Endothelial cell of umbilical vein (primary cell): ENCODE results near the gene EPSTI1. TPM values are rescaled to one million over a fixed set of nuclear protein-coding genes. Genes with fewer than 3 reads are reported as not detected.

ENCODE experiments used
- BruUV-seq: library from RNA; stranded (reverse); fragments of 400-500 nt; replicated peaks from 2 replicates; lab custom pipeline; 2021; lab: Mats Ljungman, UMichigan
- CTCF ChIA-PET: fragments of 300-600, 350-600 bp; sonication (Branson Sonifier 250); formaldehyde crosslinking; loops from one replicate; lab custom pipeline; 2021; ENCODE audit warnings: antibody characterized with exemption, inconsistent platforms; lab: Charles Lee
- POLR2A ChIA-PET: fragments of 300-600, 350-600 bp; sonication (Branson Sonifier 250); formaldehyde crosslinking; loops from one replicate; lab custom pipeline; 2021; ENCODE audit warnings: antibody characterized with exemption, inconsistent platforms; lab: Charles Lee
- DNase-seq: peaks from one replicate; pipeline ENCODE4 v3.0.0-alpha.2; 2011; ENCODE audit warnings: low read depth, low spot score
- FAIRE-seq: peaks from 2 replicates; lab custom pipeline; 2011; peaks lifted over from hg19 to GRCh38; lab: Jason Lieb, UNC
- H2AFZ ChIP-seq: 2 replicates; pipeline ENCODE4 v1.6.0; 2012; ENCODE audit warnings: low read depth, low read length, control low read depth, inconsistent platforms
- H3K27ac ChIP-seq: 2 replicates; pipeline ENCODE4 v1.5.1; 2011; ENCODE audit warnings: low read depth, mild to moderate bottlenecking, control low read depth, low read length, moderate library complexity; ENCODE audit not compliant: insufficient read depth
- H3K27me3 ChIP-seq, 2 experiments: 2 replicates each; pipeline versions ENCODE4 v1.6.0 to v1.6.1; 2011; ENCODE audit warnings: low read length in 2 of 2, mixed read lengths in 1 of 2; ENCODE audit not compliant: control insufficient read depth in 2 of 2, insufficient read depth in 2 of 2
- H3K36me3 ChIP-seq, 2 experiments: 2 replicates in 1 of 2; 3 replicates in 1 of 2; pipeline ENCODE4 v1.5.1; 2011; ENCODE audit warnings: low read length in 2 of 2, mild to moderate bottlenecking in 1 of 2, moderate library complexity in 1 of 2; ENCODE audit not compliant: control insufficient read depth in 2 of 2, insufficient read depth in 2 of 2; ENCODE audit errors: extremely low read depth in 1 of 2
- H3K4me1 ChIP-seq: 3 replicates; pipeline ENCODE4 v1.5.1; 2011; ENCODE audit warnings: mild to moderate bottlenecking, low read length; ENCODE audit not compliant: control insufficient read depth, insufficient read depth; ENCODE audit errors: extremely low read depth
- H3K4me2 ChIP-seq: 2 replicates; pipeline ENCODE4 v1.6.1; 2011; ENCODE audit warnings: low read length, control low read depth, mixed read lengths; ENCODE audit not compliant: insufficient read depth
- H3K4me3 ChIP-seq, 3 experiments: fragments of 200-600 bp in 1 of 3; sonication (generic), shearing (Covaris generic) in 1 of 3; replicated peaks in 1 of 3; 2 replicates each; pipeline ENCODE4 v1.5.1; 2011 to 2016; ENCODE audit warnings: control low read depth in 3 of 3, low read length in 3 of 3, mild to moderate bottlenecking in 2 of 3, inconsistent platforms in 1 of 3, low read depth in 1 of 3, moderate library complexity in 1 of 3; ENCODE audit not compliant: insufficient read depth in 1 of 3
- H3K79me2 ChIP-seq: 2 replicates; pipeline ENCODE4 v1.6.0; 2012; ENCODE audit warnings: low read length, inconsistent platforms; ENCODE audit not compliant: control insufficient read depth, insufficient read depth
- H3K9ac ChIP-seq: replicated peaks from 2 replicates; pipeline ENCODE3; 2011; ENCODE audit warnings: low read length, control low read depth; ENCODE audit not compliant: insufficient read depth; ENCODE audit errors: extremely low read depth
- H3K9me1 ChIP-seq: replicated peaks from 3 replicates; pipeline ENCODE4 v1.6.0; 2011; ENCODE audit warnings: mild to moderate bottlenecking, low read length; ENCODE audit not compliant: control insufficient read depth, insufficient read depth; ENCODE audit errors: extremely low read depth
- H3K9me3 ChIP-seq: replicated peaks from 2 replicates; pipeline ENCODE4 v1.5.1; 2012; ENCODE audit warnings: low read length, inconsistent platforms; ENCODE audit not compliant: control insufficient read depth, insufficient read depth
- H4K20me1 ChIP-seq: replicated peaks from 2 replicates; pipeline ENCODE3; 2011; ENCODE audit warnings: mild to moderate bottlenecking, low read length; ENCODE audit not compliant: control insufficient read depth, insufficient read depth; ENCODE audit errors: extremely low read depth
- EZH2 ChIP-seq: IDR thresholded peaks from 2 replicates; pipeline ENCODE4 v1.6.1; 2012; ENCODE audit warnings: borderline replicate concordance, low read depth, mild to moderate bottlenecking, moderate library complexity, low read length, inconsistent platforms; ENCODE audit not compliant: severe bottlenecking
- FOS ChIP-seq: IDR thresholded peaks from 2 replicates; pipeline ENCODE4 v1.6.1; 2011; ENCODE audit warnings: mild to moderate bottlenecking, low read length, moderate library complexity, borderline replicate concordance; ENCODE audit not compliant: insufficient read depth
- GATA2 ChIP-seq: IDR thresholded peaks from 2 replicates; pipeline ENCODE4 v1.7.0; 2011; ENCODE audit warnings: low read depth, mild to moderate bottlenecking, moderate library complexity, mixed read lengths, low read length; ENCODE audit not compliant: insufficient read length, insufficient read depth
- JUN ChIP-seq: IDR thresholded peaks from 2 replicates; pipeline ENCODE4 v1.6.1; 2011; ENCODE audit warnings: borderline replicate concordance, low read depth; ENCODE audit not compliant: insufficient read length, insufficient read depth
- MYC ChIP-seq: IDR thresholded peaks from one replicate; pipeline ENCODE4 v1.6.1; 2011; ENCODE audit warnings: mild to moderate bottlenecking, low read depth, low read length
- POLR2A ChIP-seq: IDR thresholded peaks from 2 replicates; pipeline ENCODE4 v1.6.1; 2012; ENCODE audit warnings: low read depth, mild to moderate bottlenecking, control low read depth, low read length
- POLR2AphosphoS5 ChIP-seq: IDR thresholded peaks from 2 replicates; pipeline ENCODE4 v1.6.1; 2012; ENCODE audit warnings: low read depth, mild to moderate bottlenecking, control low read depth, low read length, moderate library complexity; ENCODE audit not compliant: insufficient read depth
- dilution Hi-C: fragments of 300-500 bp; cut with MboI; formaldehyde crosslinking; loops from one replicate; pipeline ENCODE4 v1.15.0; 2019; ENCODE audit warnings: low sequenced_read_pairs; ENCODE audit not compliant: extremely low pct_ligation_motif_present
- intact Hi-C: fragments of 100-400 bp; cut with micrococcal nuclease; formaldehyde crosslinking; loops from one replicate; pipeline ENCODE4 v1.10.0; 2022
- polyA plus RNA-seq, 4 experiments: library from polyadenylated mRNA; depleted of rRNA in 3 of 4; stranded (reverse) in 3 of 4; unstranded in 1 of 4; fragments of >200 nt; gene quantifications; 2 replicates each; pipeline versions ENCODE4 v1.2.1 to v1.2.3, GENCODE V29; 2011 to 2012; ENCODE audit warnings: missing spikeins in 1 of 4
- total RNA-seq: library from RNA; stranded (reverse); gene quantifications from 2 replicates; pipeline ENCODE4 v1.2.3, GENCODE V29; 2021
- TF ChIP-seq, protein P1 (sequence below), 2 donors: IDR thresholded peaks; 1 replicate in 1 of 2; 2 replicates in 1 of 2; pipeline ENCODE4 v1.5.1; 2011; ENCODE audit warnings: low read length in 2 of 2, mild to moderate bottlenecking in 2 of 2, moderate library complexity in 2 of 2, control low read depth in 1 of 2, inconsistent platforms in 1 of 2, low read depth in 1 of 2; ENCODE audit not compliant: insufficient read depth in 1 of 2; ENCODE audit errors: extremely low read depth in 1 of 2
- TF ChIP-seq, protein P2 (sequence below): IDR thresholded peaks from 2 replicates; pipeline ENCODE4 v1.6.1; 2011; ENCODE audit not compliant: insufficient read depth, insufficient read length

Gene EPSTI1
- total and polyA plus RNA-seq, 2 donors (not counting 3 experiments of a cell fraction or from before 2014, with no cell fraction given), result 0.77 to 3.1 TPM

- TF ChIP-seq, protein P1, sequence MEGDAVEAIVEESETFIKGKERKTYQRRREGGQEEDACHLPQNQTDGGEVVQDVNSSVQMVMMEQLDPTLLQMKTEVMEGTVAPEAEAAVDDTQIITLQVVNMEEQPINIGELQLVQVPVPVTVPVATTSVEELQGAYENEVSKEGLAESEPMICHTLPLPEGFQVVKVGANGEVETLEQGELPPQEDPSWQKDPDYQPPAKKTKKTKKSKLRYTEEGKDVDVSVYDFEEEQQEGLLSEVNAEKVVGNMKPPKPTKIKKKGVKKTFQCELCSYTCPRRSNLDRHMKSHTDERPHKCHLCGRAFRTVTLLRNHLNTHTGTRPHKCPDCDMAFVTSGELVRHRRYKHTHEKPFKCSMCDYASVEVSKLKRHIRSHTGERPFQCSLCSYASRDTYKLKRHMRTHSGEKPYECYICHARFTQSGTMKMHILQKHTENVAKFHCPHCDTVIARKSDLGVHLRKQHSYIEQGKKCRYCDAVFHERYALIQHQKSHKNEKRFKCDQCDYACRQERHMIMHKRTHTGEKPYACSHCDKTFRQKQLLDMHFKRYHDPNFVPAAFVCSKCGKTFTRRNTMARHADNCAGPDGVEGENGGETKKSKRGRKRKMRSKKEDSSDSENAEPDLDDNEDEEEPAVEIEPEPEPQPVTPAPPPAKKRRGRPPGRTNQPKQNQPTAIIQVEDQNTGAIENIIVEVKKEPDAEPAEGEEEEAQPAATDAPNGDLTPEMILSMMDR (IDR thresholded peaks at IDR 0.05; ENCODE audit: extremely low read depth in 1 of 2, insufficient read depth in 1 of 2, low read depth in 1 of 2, low read length in 2 of 2), result no peak
- TF ChIP-seq POLR2A (no peak), GATA2 (no peak), EZH2 (no peak), MYC (no peak), FOS (no peak), POLR2AphosphoS5 (no peak), JUN (no peak)
- TF ChIP-seq, protein P2, sequence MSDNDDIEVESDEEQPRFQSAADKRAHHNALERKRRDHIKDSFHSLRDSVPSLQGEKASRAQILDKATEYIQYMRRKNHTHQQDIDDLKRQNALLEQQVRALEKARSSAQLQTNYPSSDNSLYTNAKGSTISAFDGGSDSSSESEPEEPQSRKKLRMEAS, result no peak
- CTCF ChIA-PET, result no interaction called here
- no peaks in the 10 kb centered on the region for H3K4me1 ChIP-seq
- intact Hi-C loops (no loop called here), dilution Hi-C loops (no loop called here)
- H2AFZ ChIP-seq, result no peak overlapping the region
- BruUV-seq, result no TSS peak
- H3K9me1 ChIP-seq, result no peaks in the 10 kb centered on the region
- H3K36me3 ChIP-seq, result no peaks in the 10 kb centered on the region
- no peaks in the 10 kb centered on the region for H3K27me3 ChIP-seq
- no peak overlapping the region for H3K9ac ChIP-seq
- H3K4me2 ChIP-seq, result no peak overlapping the region
- DNase-seq (no peak), FAIRE-seq (no peak)
- no peak overlapping the region for H3K4me3 ChIP-seq
- H3K27ac ChIP-seq, result no peak overlapping the region
- no peaks in the 10 kb centered on the region for H3K79me2 ChIP-seq
- no peaks in the 10 kb centered on the region for H3K9me3 ChIP-seq
- no peaks in the 10 kb centered on the region for H4K20me1 ChIP-seq
- POLR2A ChIA-PET, result no interaction called here
Measured at GRCh38 chr13:42986176-42986574, 5.9 kb downstream of the EPSTI1 start.
